ENCODE data around the gene RAPGEF2.

GRCh38 chr4:159278399-159278798 lies 175.5 kb downstream of the RAPGEF2 start:
- TF ChIP-seq, protein P1, sequence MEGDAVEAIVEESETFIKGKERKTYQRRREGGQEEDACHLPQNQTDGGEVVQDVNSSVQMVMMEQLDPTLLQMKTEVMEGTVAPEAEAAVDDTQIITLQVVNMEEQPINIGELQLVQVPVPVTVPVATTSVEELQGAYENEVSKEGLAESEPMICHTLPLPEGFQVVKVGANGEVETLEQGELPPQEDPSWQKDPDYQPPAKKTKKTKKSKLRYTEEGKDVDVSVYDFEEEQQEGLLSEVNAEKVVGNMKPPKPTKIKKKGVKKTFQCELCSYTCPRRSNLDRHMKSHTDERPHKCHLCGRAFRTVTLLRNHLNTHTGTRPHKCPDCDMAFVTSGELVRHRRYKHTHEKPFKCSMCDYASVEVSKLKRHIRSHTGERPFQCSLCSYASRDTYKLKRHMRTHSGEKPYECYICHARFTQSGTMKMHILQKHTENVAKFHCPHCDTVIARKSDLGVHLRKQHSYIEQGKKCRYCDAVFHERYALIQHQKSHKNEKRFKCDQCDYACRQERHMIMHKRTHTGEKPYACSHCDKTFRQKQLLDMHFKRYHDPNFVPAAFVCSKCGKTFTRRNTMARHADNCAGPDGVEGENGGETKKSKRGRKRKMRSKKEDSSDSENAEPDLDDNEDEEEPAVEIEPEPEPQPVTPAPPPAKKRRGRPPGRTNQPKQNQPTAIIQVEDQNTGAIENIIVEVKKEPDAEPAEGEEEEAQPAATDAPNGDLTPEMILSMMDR (optimal IDR thresholded peaks at IDR 0.05 in 1 of 3, IDR thresholded peaks at IDR 0.05 in 1 of 3, conservative IDR thresholded peaks at IDR 0.05 in 1 of 3; ENCODE audit: extremely low read depth in 1 of 3, insufficient read depth in 2 of 3, low read length in 3 of 3), result no peak
- TF ChIP-seq EZH2 (IDR thresholded peaks at IDR 0.05; ENCODE audit: low read length), result no peak

All from keratinocyte (primary cell).